Brain microvascular endothelial cell (primary cell): ENCODE results near the gene USP21.
A peak's percentile ranks its signal among the peaks of the same experiment; 100 is the strongest.

Experiments used
- DNase-seq: peaks from one replicate; pipeline ENCODE4 v3.0.0-alpha.2; 2020
- H3K27ac ChIP-seq: fragments of 250-450 bp; sonication (Bioruptor Pico); 2 replicates; pipeline ENCODE4 v1.5.1; 2020; ENCODE audit warnings: mild to moderate bottlenecking, moderate library complexity
- H3K27me3 ChIP-seq: fragments of 250-450 bp; sonication (Bioruptor Pico); replicated peaks from 2 replicates; pipeline ENCODE4 v1.5.1; 2020; ENCODE audit warnings: mild to moderate bottlenecking
- H3K36me3 ChIP-seq: fragments of 250-450 bp; sonication (Bioruptor Pico); replicated peaks from 2 replicates; pipeline ENCODE4 v1.5.1; 2020; ENCODE audit warnings: mild to moderate bottlenecking
- H3K4me3 ChIP-seq: 2 replicates; pipeline ENCODE4 v1.5.1; 2011; ENCODE audit warnings: low read depth, mild to moderate bottlenecking, control low read depth, low read length, moderate library complexity
- in situ Hi-C: cut with HindIII; loops from 2 replicates; pipeline ENCODE4 v1.10.0; 2017; ENCODE audit warnings: low sequenced_read_pairs, low pct_ligation_motif_present
- TF ChIP-seq, protein P1 (sequence below): IDR thresholded peaks from 2 replicates; pipeline ENCODE4 v1.5.1; 2011; ENCODE audit warnings: low read depth, mild to moderate bottlenecking, moderate library complexity, low read length, control low read depth, inconsistent platforms; ENCODE audit errors: missing control alignments

Gene USP21

DNA sequence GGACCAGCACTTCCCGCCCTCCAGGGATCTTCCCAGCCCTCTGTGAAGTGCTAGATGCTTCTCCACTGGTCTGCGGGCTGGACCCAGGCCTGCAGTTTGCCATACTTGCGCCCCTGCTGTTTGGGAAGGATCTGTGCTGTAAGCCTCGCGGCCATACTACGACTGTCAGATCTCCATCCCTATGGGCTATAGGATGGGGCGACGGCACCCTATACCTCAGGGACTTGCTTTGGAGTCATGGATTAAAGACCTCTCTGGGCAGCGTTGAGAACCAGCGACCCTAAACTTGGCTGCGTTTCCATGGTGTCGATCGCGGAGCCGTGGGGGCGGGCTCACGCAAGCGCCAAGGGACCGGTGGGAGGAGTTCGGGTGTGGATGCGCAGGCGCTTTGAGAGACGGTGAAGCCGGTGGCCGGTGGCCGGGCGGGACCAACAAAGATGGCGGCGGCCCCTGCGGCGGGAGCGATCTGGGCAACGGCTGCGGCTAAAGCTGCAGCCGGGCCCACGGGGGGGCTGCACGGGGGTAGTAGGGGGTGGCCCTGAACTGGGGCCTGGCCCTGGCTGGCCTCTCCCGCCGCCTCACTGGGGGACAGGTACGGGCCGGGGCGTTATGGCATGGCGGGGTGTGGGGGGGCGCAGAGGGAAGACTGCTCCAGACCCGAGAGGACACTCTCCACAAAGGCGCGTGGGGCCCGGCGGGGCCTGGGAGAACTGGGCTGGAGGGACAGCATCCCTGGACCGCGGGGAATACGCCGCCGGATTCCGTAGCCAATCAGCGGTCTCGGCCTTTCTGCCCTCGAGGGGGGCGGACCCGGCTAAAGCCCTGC, at the start of gene USP21:
Gene USP21, plus strand, starts transcription at position 414 of the 826 bp plus-strand sequence. CDS start 1,141 bp downstream, outside the sequence.
- peak; percentile 82 for DNase-seq
- Histone ChIP-seq H3K36me3 (peaks cover 5% of the 10 kb centered on the region), H3K4me3 (peak within 1 kb of the TSS; percentile 91), H3K27me3 (no peaks in the 10 kb centered on the region), H3K27ac (peak within 1 kb of the TSS; percentile 85)
- in situ Hi-C loops, result no loop called here
- TF ChIP-seq, protein P1, sequence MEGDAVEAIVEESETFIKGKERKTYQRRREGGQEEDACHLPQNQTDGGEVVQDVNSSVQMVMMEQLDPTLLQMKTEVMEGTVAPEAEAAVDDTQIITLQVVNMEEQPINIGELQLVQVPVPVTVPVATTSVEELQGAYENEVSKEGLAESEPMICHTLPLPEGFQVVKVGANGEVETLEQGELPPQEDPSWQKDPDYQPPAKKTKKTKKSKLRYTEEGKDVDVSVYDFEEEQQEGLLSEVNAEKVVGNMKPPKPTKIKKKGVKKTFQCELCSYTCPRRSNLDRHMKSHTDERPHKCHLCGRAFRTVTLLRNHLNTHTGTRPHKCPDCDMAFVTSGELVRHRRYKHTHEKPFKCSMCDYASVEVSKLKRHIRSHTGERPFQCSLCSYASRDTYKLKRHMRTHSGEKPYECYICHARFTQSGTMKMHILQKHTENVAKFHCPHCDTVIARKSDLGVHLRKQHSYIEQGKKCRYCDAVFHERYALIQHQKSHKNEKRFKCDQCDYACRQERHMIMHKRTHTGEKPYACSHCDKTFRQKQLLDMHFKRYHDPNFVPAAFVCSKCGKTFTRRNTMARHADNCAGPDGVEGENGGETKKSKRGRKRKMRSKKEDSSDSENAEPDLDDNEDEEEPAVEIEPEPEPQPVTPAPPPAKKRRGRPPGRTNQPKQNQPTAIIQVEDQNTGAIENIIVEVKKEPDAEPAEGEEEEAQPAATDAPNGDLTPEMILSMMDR, result peak; percentile 62

GRCh38 chr1:161111117-161111516, 48.2 kb upstream of the USP21 start:
- no peak for DNase-seq
- H3K27ac ChIP-seq, result no peak overlapping the region
- TF ChIP-seq, protein P1, result no peak
- H3K27me3 ChIP-seq, result no peaks in the 10 kb centered on the region
- H3K4me3 ChIP-seq, result no peak overlapping the region
- in situ Hi-C loops, result no loop called here
- no peaks in the 10 kb centered on the region for H3K36me3 ChIP-seq

DNA sequence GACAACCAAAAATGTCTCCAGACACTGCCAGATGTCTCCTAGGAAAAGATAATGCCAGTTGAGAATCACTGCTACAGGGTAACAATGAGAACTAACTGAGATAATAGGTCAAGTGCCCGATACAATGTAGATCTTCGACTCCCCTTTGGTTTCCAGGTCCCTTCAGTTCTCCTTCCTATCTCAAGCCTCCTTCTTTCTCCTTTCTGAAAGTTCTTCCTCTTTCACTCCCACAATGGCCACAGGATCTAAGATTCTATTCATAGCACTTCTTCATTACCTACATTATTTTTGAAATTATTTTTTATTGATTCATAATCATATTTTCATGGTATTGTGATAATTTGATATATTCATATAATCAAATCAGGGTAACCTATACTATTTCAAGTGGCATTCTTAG, 47.8 kb upstream of the USP21 start:
- Histone ChIP-seq H3K27ac (no peak overlapping the region), H3K36me3 (no peaks in the 10 kb centered on the region), H3K4me3 (no peak overlapping the region), H3K27me3 (no peaks in the 10 kb centered on the region)
- DNase-seq, result no peak
- TF ChIP-seq, protein P1, result no peak
- in situ Hi-C loops, result no loop called here

- no peaks in the 10 kb centered on the region for H3K27me3 ChIP-seq
- H3K4me3 ChIP-seq, result no peak overlapping the region
These were observed 45.4 kb upstream of the USP21 start for GRCh38 chr1:161113915-161114314.

GRCh38 chr1:161114556-161114955, 44.7 kb upstream of the USP21 start:
- TF ChIP-seq, protein P1, result no peak
- in situ Hi-C loops, result no loop called here
- Histone ChIP-seq H3K4me3 (no peak overlapping the region), H3K36me3 (no peaks in the 10 kb centered on the region), H3K27me3 (no peaks in the 10 kb centered on the region), H3K27ac (peak overlapping the region; percentile 73)
- no peak for DNase-seq

More at GRCh38 chr1:161113915-161114314, 45.4 kb upstream of the USP21 start:
- in situ Hi-C loops, result no loop called here
- Histone ChIP-seq H3K27ac (peak overlapping the region; percentile 73), H3K36me3 (no peaks in the 10 kb centered on the region)
- DNase-seq, result no peak
- TF ChIP-seq, protein P1, result no peak
